ENCODE data around the gene HSDL1. TPM values are rescaled to one million over a fixed set of nuclear protein-coding genes. Genes with fewer than 3 reads are reported as not detected.

Gene HSDL1
- total RNA-seq, 1 experiment from 2014 or later, result 35.8 TPM

- Histone ChIP-seq H3K27ac (ENCODE audit: low read depth, low read length) (no peak overlapping the region), H3K9ac (ENCODE audit: low read length) (no peak overlapping the region), H3K9me3 (ENCODE audit: control insufficient read depth in 1 of 2, insufficient read depth in 1 of 2, low read depth in 1 of 2, low read length in 2 of 2) (no peaks in the 10 kb centered on the region), H3K9me2 (ENCODE audit: insufficient read depth) (no peaks in the 10 kb centered on the region), H2AFZ (ENCODE audit: low read depth, low read length, poor library complexity, severe bottlenecking) (no peak overlapping the region), H3K27me3 (ENCODE audit: insufficient read depth, low read length) (no peaks in the 10 kb centered on the region), H3K4me3 (replicated peaks in 1 of 2; ENCODE audit: low read depth in 1 of 2, low read length in 2 of 2) (no peak overlapping the region), H3K36me3 (ENCODE audit: control insufficient read depth in 1 of 2, insufficient read depth in 2 of 2, low read length in 2 of 2) (peaks cover 11 to 15% of the 10 kb centered on the region in 2 experiments; a peak in 2 of 4 replicates), H3K79me2 (ENCODE audit: insufficient read depth, low read length) (peaks cover 5% of the 10 kb centered on the region), H4K20me1 (ENCODE audit: insufficient read depth) (no peaks in the 10 kb centered on the region), H3K4me1 (ENCODE audit: control insufficient read depth in 1 of 2, insufficient read depth in 2 of 2, low read length in 2 of 2) (peaks cover 0 to 5% of the 10 kb centered on the region in 2 experiments; a peak in 1 of 4 replicates), H3K4me2 (ENCODE audit: low read length) (no peak overlapping the region)
- no TSS peak for BruUV-seq (replicated peaks)
- RAD21 ChIA-PET (ENCODE audit: low non-redundant PET in 1 of 2, low total read pairs in 2 of 2, uncharacterized antibody in 2 of 2, unreplicated experiment in 2 of 2), result no interaction called here
- CTCF ChIA-PET, result no interaction called here
- ATAC-seq (no peak), DNase-seq (ENCODE audit: low read depth, low spot score) (no peak)
- intact Hi-C loops (cut with micrococcal nuclease), result no loop called here
- POLR2A ChIA-PET, result no interaction called here
- no peak for TF ChIP-seq REST (IDR thresholded peaks at IDR 0.05; ENCODE audit: low read depth)
These were observed 13.9 kb downstream of the HSDL1 start for GRCh38 chr16:84131117-84131516.

DNA sequence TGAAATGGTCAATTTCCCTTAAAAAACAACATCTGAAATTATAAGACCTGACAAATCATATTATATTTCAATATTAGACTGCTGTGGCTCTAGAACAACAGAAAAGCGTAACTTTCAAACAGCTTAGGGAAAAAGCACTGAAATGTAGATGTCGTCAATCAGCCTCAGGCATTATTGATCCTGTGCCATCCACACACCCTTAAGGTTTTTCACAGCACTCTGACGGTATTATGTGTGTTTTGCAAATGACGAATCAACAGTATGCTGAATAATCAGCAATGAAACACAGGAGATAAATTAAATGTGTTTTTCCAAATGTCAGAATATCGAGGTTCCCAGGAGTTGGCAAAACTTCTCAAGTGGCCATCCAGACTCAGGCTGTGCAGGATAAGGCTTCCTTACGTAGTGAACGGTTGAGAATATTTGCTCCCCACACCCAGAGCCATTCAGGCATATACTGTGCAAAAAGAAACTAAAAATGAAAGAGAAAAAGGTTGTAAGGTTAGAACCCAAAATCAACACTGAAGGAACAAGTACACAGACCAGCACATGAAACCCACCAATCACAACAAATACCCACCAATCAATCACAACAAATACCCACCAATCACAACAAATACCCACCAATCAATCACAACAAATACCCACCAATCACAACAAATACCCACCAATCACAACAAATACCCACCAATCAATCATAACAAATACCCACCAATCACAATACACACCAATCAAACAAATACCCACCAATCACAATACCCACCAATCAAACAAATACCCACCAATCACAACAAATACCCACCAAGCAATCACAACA lies 20.5 kb downstream of the HSDL1 start:
- ChIA-PET RAD21 (ENCODE audit: low non-redundant PET in 1 of 2, low total read pairs in 2 of 2, uncharacterized antibody in 2 of 2, unreplicated experiment in 2 of 2) (no interaction called here), CTCF (no interaction called here), POLR2A (no interaction called here)
- no peaks in the 10 kb centered on the region for H3K79me2 ChIP-seq (ENCODE audit: insufficient read depth, low read length)
- H4K20me1 ChIP-seq (ENCODE audit: insufficient read depth), result no peaks in the 10 kb centered on the region
- H3K4me1 ChIP-seq (ENCODE audit: control insufficient read depth in 1 of 2, insufficient read depth in 2 of 2, low read length in 2 of 2), result peaks cover 0 to under 1% of the 10 kb centered on the region in 2 experiments; a peak in 1 of 4 replicates
- no peaks in the 10 kb centered on the region for H3K9me2 ChIP-seq (ENCODE audit: insufficient read depth)
- intact Hi-C loops (cut with micrococcal nuclease), result no loop called here
- no peaks in the 10 kb centered on the region for H3K9me3 ChIP-seq (ENCODE audit: control insufficient read depth in 1 of 2, insufficient read depth in 1 of 2, low read depth in 1 of 2, low read length in 2 of 2)
- H3K4me2 ChIP-seq (ENCODE audit: low read length), result no peak overlapping the region
- no TSS peak for BruUV-seq (replicated peaks)
- no peak overlapping the region for H3K27ac ChIP-seq (ENCODE audit: low read depth, low read length)
- H2AFZ ChIP-seq (ENCODE audit: low read depth, low read length, poor library complexity, severe bottlenecking), result no peak overlapping the region
- H3K9ac ChIP-seq (ENCODE audit: low read length), result no peak overlapping the region
- H3K4me3 ChIP-seq (replicated peaks in 1 of 2; ENCODE audit: low read depth in 1 of 2, low read length in 2 of 2), result no peak overlapping the region
- DNase-seq (ENCODE audit: low read depth, low spot score) (no peak), ATAC-seq (no peak)
- H3K27me3 ChIP-seq (ENCODE audit: insufficient read depth, low read length), result no peaks in the 10 kb centered on the region
- H3K36me3 ChIP-seq (ENCODE audit: control insufficient read depth in 1 of 2, insufficient read depth in 2 of 2, low read length in 2 of 2), result peaks cover 13 to 15% of the 10 kb centered on the region in 2 experiments; a peak in 2 of 4 replicates
- TF ChIP-seq JUND (IDR thresholded peaks at IDR 0.05) (no peak), CBX3 (IDR thresholded peaks at IDR 0.05; ENCODE audit: low read depth) (no peak), REST (IDR thresholded peaks at IDR 0.05; ENCODE audit: low read depth) (no peak), FOSL1 (IDR thresholded peaks at IDR 0.05; ENCODE audit: low read depth) (no peak), SRF (IDR thresholded peaks at IDR 0.05; ENCODE audit: low read depth) (no peak), RAD21 (IDR thresholded peaks at IDR 0.05; ENCODE audit: low read depth) (no peak), TCF7L2 (IDR thresholded peaks at IDR 0.05; ENCODE audit: borderline replicate concordance, extremely low read depth, insufficient read depth, insufficient read length) (no peak), ELF1 (IDR thresholded peaks at IDR 0.05; ENCODE audit: borderline replicate concordance, low read depth) (no peak), SP1 (IDR thresholded peaks at IDR 0.05; ENCODE audit: low read depth) (no peak), POLR2A (IDR thresholded peaks at IDR 0.05; ENCODE audit: borderline replicate concordance, extremely low read depth, insufficient read depth, insufficient read length) (no peak), CEBPB (IDR thresholded peaks at IDR 0.05; ENCODE audit: low read depth) (no peak), ZFX (IDR thresholded peaks at IDR 0.05) (no peak), ATF3 (IDR thresholded peaks at IDR 0.05) (no peak)

All from HCT116 (cell line).